A673 (cell line): ENCODE measurements around the gene PSMB11.

Experiments
- EZH2 ChIP-seq: fragments of 200-600 bp; sonication (generic); IDR thresholded peaks from 2 replicates; pipeline ENCODE4 v1.6.1; 2017; ENCODE audit warnings: borderline replicate concordance, low read depth, mild to moderate bottlenecking, mixed read lengths, antibody characterized with exemption, low read length; ENCODE audit not compliant: poor library complexity, severe bottlenecking
- TF ChIP-seq, protein P1 (sequence below): fragments of 300-800, 200-600 bp; sonication (generic); conservative IDR thresholded peaks from 2 replicates; pipeline ENCODE4 v1.5.1; 2017; ENCODE audit warnings: low read depth, mild to moderate bottlenecking, antibody characterized with exemption, low read length, moderate library complexity, mixed read lengths

DNA sequence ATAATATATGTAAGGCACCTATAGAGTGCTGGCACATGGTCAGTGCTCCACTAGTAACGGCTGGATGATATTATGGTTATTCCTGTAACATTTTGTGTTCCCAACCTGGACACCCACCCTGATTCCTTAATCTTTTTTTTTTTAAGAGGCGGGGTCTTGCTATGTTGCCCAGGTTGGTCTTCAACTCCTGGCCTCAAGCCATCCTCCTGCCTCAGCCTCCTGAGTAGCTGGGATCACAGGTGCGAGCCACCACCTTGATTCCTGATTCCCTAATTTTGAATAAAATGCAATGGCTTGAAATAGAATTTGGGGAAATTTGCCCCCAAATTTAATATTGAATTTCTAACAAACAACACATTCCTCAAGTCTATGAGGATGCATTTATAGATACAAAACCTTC lies 39.4 kb upstream of the PSMB11 start:
- no peak for TF ChIP-seq EZH2
- TF ChIP-seq, protein P1, sequence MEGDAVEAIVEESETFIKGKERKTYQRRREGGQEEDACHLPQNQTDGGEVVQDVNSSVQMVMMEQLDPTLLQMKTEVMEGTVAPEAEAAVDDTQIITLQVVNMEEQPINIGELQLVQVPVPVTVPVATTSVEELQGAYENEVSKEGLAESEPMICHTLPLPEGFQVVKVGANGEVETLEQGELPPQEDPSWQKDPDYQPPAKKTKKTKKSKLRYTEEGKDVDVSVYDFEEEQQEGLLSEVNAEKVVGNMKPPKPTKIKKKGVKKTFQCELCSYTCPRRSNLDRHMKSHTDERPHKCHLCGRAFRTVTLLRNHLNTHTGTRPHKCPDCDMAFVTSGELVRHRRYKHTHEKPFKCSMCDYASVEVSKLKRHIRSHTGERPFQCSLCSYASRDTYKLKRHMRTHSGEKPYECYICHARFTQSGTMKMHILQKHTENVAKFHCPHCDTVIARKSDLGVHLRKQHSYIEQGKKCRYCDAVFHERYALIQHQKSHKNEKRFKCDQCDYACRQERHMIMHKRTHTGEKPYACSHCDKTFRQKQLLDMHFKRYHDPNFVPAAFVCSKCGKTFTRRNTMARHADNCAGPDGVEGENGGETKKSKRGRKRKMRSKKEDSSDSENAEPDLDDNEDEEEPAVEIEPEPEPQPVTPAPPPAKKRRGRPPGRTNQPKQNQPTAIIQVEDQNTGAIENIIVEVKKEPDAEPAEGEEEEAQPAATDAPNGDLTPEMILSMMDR = no peak
